Liver (tissue), 9 donors: Measurements from ENCODE around the gene SORCS2. TPM values are rescaled to one million over a fixed set of nuclear protein-coding genes. Genes with fewer than 3 reads are reported as not detected.

ENCODE experiments used
- DNase-seq: peaks from one replicate; pipeline ENCODE4 v3.0.0-alpha.2; 2017; ENCODE audit warnings: low spot score
- H3K27ac ChIP-seq, 2 donors: one replicate each; pipeline ENCODE4 v1.7.0; 2013; ENCODE audit warnings: inconsistent platforms in 2 of 2, low read length in 2 of 2, control low read depth in 1 of 2, low read depth in 1 of 2, mild to moderate bottlenecking in 1 of 2
- H3K27me3 ChIP-seq, 4 donors: one replicate each; pipeline versions ENCODE4 v1.6.1 to v1.7.0; 2013; ENCODE audit warnings: low read length in 3 of 4, inconsistent platforms in 1 of 4, mild to moderate bottlenecking in 1 of 4, moderate library complexity in 1 of 4; ENCODE audit not compliant: control insufficient read depth in 4 of 4, insufficient read depth in 4 of 4
- H3K36me3 ChIP-seq, 4 donors: one replicate each; pipeline versions ENCODE4 v1.6.1 to v1.7.0; 2013; ENCODE audit warnings: low read length in 3 of 4, mild to moderate bottlenecking in 3 of 4, low read depth in 1 of 4, moderate library complexity in 1 of 4; ENCODE audit not compliant: control insufficient read depth in 4 of 4, insufficient read depth in 3 of 4
- H3K4me1 ChIP-seq, 4 donors: one replicate each; pipeline versions ENCODE4 v1.6.1 to v1.7.0; 2013; ENCODE audit warnings: low read length in 3 of 4, mild to moderate bottlenecking in 3 of 4, moderate library complexity in 1 of 4; ENCODE audit not compliant: control insufficient read depth in 4 of 4, insufficient read depth in 4 of 4
- H3K4me3 ChIP-seq, 3 donors: one replicate each; pipeline versions ENCODE4 v1.6.1 to v1.7.0; 2013; ENCODE audit warnings: low read length in 3 of 3, control low read depth in 1 of 3, low read depth in 1 of 3, mild to moderate bottlenecking in 1 of 3
- H3K9ac ChIP-seq, 2 donors: one replicate each; pipeline ENCODE4 v1.7.0; 2013; ENCODE audit warnings: low read length in 2 of 2, mild to moderate bottlenecking in 2 of 2, moderate library complexity in 2 of 2, control low read depth in 1 of 2, low read depth in 1 of 2
- H3K9me3 ChIP-seq, 4 donors: one replicate each; pipeline versions ENCODE4 v1.6.1 to v1.7.0; 2013; ENCODE audit warnings: low read length in 3 of 4; ENCODE audit not compliant: control insufficient read depth in 4 of 4
- ATF3 ChIP-seq: IDR thresholded peaks from 2 replicates; pipeline ENCODE4 v1.6.1; 2016; ENCODE audit warnings: antibody characterized with exemption
- EGR1 ChIP-seq, 2 donors: IDR thresholded peaks; 2 replicates each; pipeline ENCODE4 v1.6.1; 2016 to 2018; ENCODE audit warnings: antibody characterized with exemption in 2 of 2, low read depth in 2 of 2
- FOXA1 ChIP-seq: IDR thresholded peaks from 2 replicates; pipeline ENCODE4 v1.6.1; 2016; ENCODE audit warnings: antibody characterized with exemption
- FOXA2 ChIP-seq: IDR thresholded peaks from 2 replicates; pipeline ENCODE4 v1.6.1; 2016; ENCODE audit warnings: antibody characterized with exemption
- GABPA ChIP-seq, 2 donors: IDR thresholded peaks in 1 of 2; conservative IDR thresholded peaks in 1 of 2; 2 replicates each; pipeline ENCODE4 v1.6.1; 2016; ENCODE audit warnings: antibody characterized with exemption in 2 of 2, mild to moderate bottlenecking in 1 of 2, moderate library complexity in 1 of 2
- HNF4A ChIP-seq, 2 donors: conservative IDR thresholded peaks; 2 replicates each; pipeline ENCODE4 v1.6.1; 2016; ENCODE audit warnings: antibody characterized with exemption in 2 of 2, mild to moderate bottlenecking in 2 of 2
- HNF4G ChIP-seq: IDR thresholded peaks from 2 replicates; pipeline ENCODE4 v1.6.1; 2016; ENCODE audit warnings: antibody characterized with exemption
- JUND ChIP-seq, 2 donors: IDR thresholded peaks; 2 replicates each; pipeline ENCODE4 v1.6.1; 2016; ENCODE audit warnings: antibody characterized with exemption in 2 of 2
- NR2F2 ChIP-seq: IDR thresholded peaks from 2 replicates; pipeline ENCODE4 v1.6.1; 2016; ENCODE audit warnings: antibody characterized with exemption
- RAD21 ChIP-seq, 2 donors: IDR thresholded peaks; 2 replicates each; pipeline ENCODE4 v1.6.1; 2016; ENCODE audit warnings: antibody characterized with exemption in 2 of 2, mild to moderate bottlenecking in 2 of 2
- REST ChIP-seq: IDR thresholded peaks from 2 replicates; pipeline ENCODE4 v1.6.1; 2016; ENCODE audit warnings: antibody characterized with exemption, mild to moderate bottlenecking
- RXRA ChIP-seq, 2 donors: IDR thresholded peaks; 2 replicates each; pipeline ENCODE4 v1.6.1; 2017 to 2018; ENCODE audit warnings: antibody characterized with exemption in 2 of 2, mild to moderate bottlenecking in 1 of 2
- SP1 ChIP-seq: IDR thresholded peaks from 2 replicates; pipeline ENCODE4 v1.6.1; 2018; ENCODE audit warnings: antibody characterized with exemption, mild to moderate bottlenecking
- TAF1 ChIP-seq: conservative IDR thresholded peaks from 2 replicates; pipeline ENCODE4 v1.6.1; 2016; ENCODE audit warnings: antibody characterized with exemption, mild to moderate bottlenecking
- YY1 ChIP-seq: IDR thresholded peaks from 2 replicates; pipeline ENCODE4 v1.6.1; 2016; ENCODE audit warnings: antibody characterized with exemption, mild to moderate bottlenecking
- WGBS: extraction: QIAGEN DNeasy Blood & Tissue Kit; methylation state at CpG from one replicate; pipeline ENCODE4 v1.1.7; 2013; 5-methylcytosine and 5-hydroxymethylcytosine counted together
- polyA plus RNA-seq, 2 donors: library from polyadenylated mRNA; stranded (reverse) in 1 of 2; unstranded in 1 of 2; fragments of 200-250 nt in 1 of 2; fragments of >200 nt in 1 of 2; fragmentation: Nextera tagmentation in 1 of 2; extraction: Ambion mirVana in 1 of 2; gene quantifications; one replicate each; pipeline versions ENCODE4 v1.2.1 to v1.2.3, GENCODE V29; 2013 to 2015
- total RNA-seq, 2 donors: library from RNA; depleted of rRNA; stranded (reverse); fragments of >200 nt; gene quantifications; one replicate each; pipeline ENCODE4 v1.2.3, GENCODE V29; 2014
- TF ChIP-seq, protein P1 (sequence below): fragments of 150-350 bp; IDR thresholded peaks from 2 replicates; pipeline ENCODE4 v1.5.1; 2017; ENCODE audit warnings: improper control_type of control experiment, low read depth, low read length; ENCODE audit not compliant: missing input control
- TF ChIP-seq, protein P2 (sequence below): IDR thresholded peaks from 2 replicates; pipeline ENCODE4 v1.6.1; 2016; ENCODE audit warnings: antibody characterized with exemption
- TF ChIP-seq, protein P3 (sequence below): IDR thresholded peaks from 2 replicates; pipeline ENCODE4 v1.6.1; 2016; ENCODE audit warnings: antibody characterized with exemption
- donor health status: healthy.
- donor health status: healthy.
- donor health status: healthy.
- donor health status: healthy.
- donor health status: healthy.

Gene SORCS2
- total and polyA plus RNA-seq, 4 donors: 0.10 to 1.4 (median 0.92) TPM

GRCh38 chr4:7196736-7197135, 4.4 kb downstream of the SORCS2 start:
- no peaks in the 10 kb centered on the region for H3K36me3 ChIP-seq
- no peaks in the 10 kb centered on the region for H3K27me3 ChIP-seq
- 80% methylated on average over 5 of the region's 5 CpGs for WGBS
- H3K4me1 ChIP-seq: peaks cover 6 to 21% (median 16%) of the 10 kb centered on the region in 4 donors
- DNase-seq: no peak
- H3K27ac ChIP-seq: no peak overlapping the region
- TF ChIP-seq GABPA (IDR thresholded peaks at IDR 0.05 in 1 of 2, conservative IDR thresholded peaks at IDR 0.05 in 1 of 2): no peak
- no peak for TF ChIP-seq REST
- no peak for TF ChIP-seq ATF3
- TF ChIP-seq FOXA1: no peak
- TF ChIP-seq, protein P1, sequence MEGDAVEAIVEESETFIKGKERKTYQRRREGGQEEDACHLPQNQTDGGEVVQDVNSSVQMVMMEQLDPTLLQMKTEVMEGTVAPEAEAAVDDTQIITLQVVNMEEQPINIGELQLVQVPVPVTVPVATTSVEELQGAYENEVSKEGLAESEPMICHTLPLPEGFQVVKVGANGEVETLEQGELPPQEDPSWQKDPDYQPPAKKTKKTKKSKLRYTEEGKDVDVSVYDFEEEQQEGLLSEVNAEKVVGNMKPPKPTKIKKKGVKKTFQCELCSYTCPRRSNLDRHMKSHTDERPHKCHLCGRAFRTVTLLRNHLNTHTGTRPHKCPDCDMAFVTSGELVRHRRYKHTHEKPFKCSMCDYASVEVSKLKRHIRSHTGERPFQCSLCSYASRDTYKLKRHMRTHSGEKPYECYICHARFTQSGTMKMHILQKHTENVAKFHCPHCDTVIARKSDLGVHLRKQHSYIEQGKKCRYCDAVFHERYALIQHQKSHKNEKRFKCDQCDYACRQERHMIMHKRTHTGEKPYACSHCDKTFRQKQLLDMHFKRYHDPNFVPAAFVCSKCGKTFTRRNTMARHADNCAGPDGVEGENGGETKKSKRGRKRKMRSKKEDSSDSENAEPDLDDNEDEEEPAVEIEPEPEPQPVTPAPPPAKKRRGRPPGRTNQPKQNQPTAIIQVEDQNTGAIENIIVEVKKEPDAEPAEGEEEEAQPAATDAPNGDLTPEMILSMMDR: no peak
- TF ChIP-seq, protein P2, sequence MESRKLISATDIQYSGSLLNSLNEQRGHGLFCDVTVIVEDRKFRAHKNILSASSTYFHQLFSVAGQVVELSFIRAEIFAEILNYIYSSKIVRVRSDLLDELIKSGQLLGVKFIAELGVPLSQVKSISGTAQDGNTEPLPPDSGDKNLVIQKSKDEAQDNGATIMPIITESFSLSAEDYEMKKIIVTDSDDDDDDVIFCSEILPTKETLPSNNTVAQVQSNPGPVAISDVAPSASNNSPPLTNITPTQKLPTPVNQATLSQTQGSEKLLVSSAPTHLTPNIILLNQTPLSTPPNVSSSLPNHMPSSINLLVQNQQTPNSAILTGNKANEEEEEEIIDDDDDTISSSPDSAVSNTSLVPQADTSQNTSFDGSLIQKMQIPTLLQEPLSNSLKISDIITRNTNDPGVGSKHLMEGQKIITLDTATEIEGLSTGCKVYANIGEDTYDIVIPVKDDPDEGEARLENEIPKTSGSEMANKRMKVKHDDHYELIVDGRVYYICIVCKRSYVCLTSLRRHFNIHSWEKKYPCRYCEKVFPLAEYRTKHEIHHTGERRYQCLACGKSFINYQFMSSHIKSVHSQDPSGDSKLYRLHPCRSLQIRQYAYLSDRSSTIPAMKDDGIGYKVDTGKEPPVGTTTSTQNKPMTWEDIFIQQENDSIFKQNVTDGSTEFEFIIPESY: no peak
- no peak for TF ChIP-seq YY1
- no peak for TF ChIP-seq HNF4G
- TF ChIP-seq, protein P3, sequence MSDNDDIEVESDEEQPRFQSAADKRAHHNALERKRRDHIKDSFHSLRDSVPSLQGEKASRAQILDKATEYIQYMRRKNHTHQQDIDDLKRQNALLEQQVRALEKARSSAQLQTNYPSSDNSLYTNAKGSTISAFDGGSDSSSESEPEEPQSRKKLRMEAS: no peak
- no peak for TF ChIP-seq SP1
- no peak for TF ChIP-seq NR2F2
- no peak for TF ChIP-seq TAF1
- no peak for TF ChIP-seq EGR1 (IDR thresholded peaks at IDR 0.05; ENCODE audit: low read depth in 2 of 2)
- TF ChIP-seq RAD21 (IDR thresholded peaks at IDR 0.05): no peak
- no peak for TF ChIP-seq FOXA2
- no peak for TF ChIP-seq RXRA (IDR thresholded peaks at IDR 0.05)
- TF ChIP-seq JUND (IDR thresholded peaks at IDR 0.05): no peak
- H3K9ac ChIP-seq: no peak overlapping the region
- no peaks in the 10 kb centered on the region for H3K9me3 ChIP-seq
- no peak overlapping the region for H3K4me3 ChIP-seq

GRCh38 chr4:7197910-7198309, 5.6 kb downstream of the SORCS2 start:
- H3K36me3 ChIP-seq: no peaks in the 10 kb centered on the region
- no peak overlapping the region for H3K9ac ChIP-seq
- H3K4me1 ChIP-seq: peaks cover 6 to 15% (median 13%) of the 10 kb centered on the region in 4 donors
- no peak for DNase-seq
- H3K4me3 ChIP-seq: no peak overlapping the region
- H3K27me3 ChIP-seq: no peaks in the 10 kb centered on the region
- H3K9me3 ChIP-seq: no peaks in the 10 kb centered on the region
- H3K27ac ChIP-seq: no peak overlapping the region
- WGBS: 94% methylated on average over 5 of the region's 5 CpGs
- no peak for TF ChIP-seq ATF3
- TF ChIP-seq, protein P1: no peak
- TF ChIP-seq HNF4A (conservative IDR thresholded peaks at IDR 0.05): no peak
- no peak for TF ChIP-seq TAF1
- TF ChIP-seq SP1: no peak
- TF ChIP-seq FOXA2: no peak
- no peak for TF ChIP-seq EGR1 (IDR thresholded peaks at IDR 0.05; ENCODE audit: low read depth in 2 of 2)
- TF ChIP-seq RAD21 (IDR thresholded peaks at IDR 0.05): no peak
- TF ChIP-seq, protein P2: no peak
- TF ChIP-seq, protein P3: no peak
